Left lung (tissue), 10 donors: ENCODE results near the gene PYGO1. TPM values are rescaled to one million over a fixed set of nuclear protein-coding genes. Genes with fewer than 3 reads are reported as not detected.
"Not testable (repeated sequence)": the region's sequence is repeated elsewhere in the genome, so short reads cannot be mapped to it uniquely, and the experiment has no call there.

Source experiments
- ATAC-seq: fragments of 200-7000 bp; cut with Tn5 transposase; one replicate; pipeline ENCODE4 v1.9.1; 2020; ENCODE audit warnings: moderate library complexity
- DNase-seq, 4 donors: peaks; one replicate each; pipeline ENCODE4 v3.0.0-alpha.2; 2013 to 2020
- H3K27ac ChIP-seq, 2 donors: fragments of 200-600 bp; sonication (generic) in 1 of 2; one replicate each; pipeline versions ENCODE4 v1.5.0 to v1.8.0; 2020 to 2021
- H3K27me3 ChIP-seq, 2 donors: fragments of 200-600 bp; sonication (generic) in 1 of 2; one replicate each; pipeline versions ENCODE4 v1.5.0 to v1.8.0; 2020 to 2021
- H3K36me3 ChIP-seq, 2 donors: fragments of 200-600 bp; sonication (generic) in 1 of 2; one replicate each; pipeline versions ENCODE4 v1.5.0 to v1.8.0; 2020 to 2021
- H3K4me1 ChIP-seq, 2 donors: fragments of 200-600 bp; one replicate each; pipeline ENCODE4 v1.8.0; 2021
- H3K4me3 ChIP-seq, 2 donors: fragments of 200-600 bp; sonication (generic) in 1 of 2; one replicate each; pipeline versions ENCODE4 v1.5.0 to v1.8.0; 2020 to 2021; ENCODE audit warnings: mild to moderate bottlenecking in 1 of 2
- H3K9me3 ChIP-seq, 2 donors: fragments of 200-600 bp; sonication (generic) in 1 of 2; one replicate each; pipeline versions ENCODE4 v1.5.0 to v1.8.0; 2020 to 2021
- CTCF ChIP-seq, 2 donors: fragments of 200-600 bp; sonication (generic) in 1 of 2; IDR thresholded peaks; one replicate each; pipeline versions ENCODE4 v1.5.0 to v1.8.0; 2021; ENCODE audit warnings: antibody characterized with exemption in 2 of 2
- intact Hi-C, 2 donors: fragments of 100-400 bp; cut with DNase I; formaldehyde crosslinking; loops; one replicate each; pipeline versions ENCODE4 v1.11.2 to v1.14.2; 2022
- polyA plus RNA-seq, 6 donors: library from polyadenylated mRNA; unstranded; fragments of 120-200 nt; gene quantifications; one replicate each; pipeline ENCODE4 v1.2.1, GENCODE V29; 2013; ENCODE audit not compliant: insufficient read length in 6 of 6
- total RNA-seq, 2 donors: library from RNA; stranded (reverse); fragmentation: NEBNext Ultra II Directional; extraction: Animal tissue kit (Norgen Biotek cat#: 25700); gene quantifications; one replicate each; pipeline ENCODE4 v1.2.1, GENCODE V29; 2021
- donor health status: DM: no; HTN: yes; CAD: no.
- donor health status: DM: no; HTN: no; CAD: no.

The PYGO1 gene
- total and polyA plus RNA-seq, 8 donors = 10.4 to 22.3 (median 18.7) TPM

GRCh38 chr15:55615445-55615844, 27.3 kb upstream of the PYGO1 start:
- Histone ChIP-seq H3K27me3 (no peaks in the 10 kb centered on the region), H3K27ac (no peak overlapping the region), H3K36me3 (no peaks in the 10 kb centered on the region), H3K4me3 (no peak overlapping the region), H3K9me3 (no peaks in the 10 kb centered on the region), H3K4me1 (no peaks in the 10 kb centered on the region)
- TF ChIP-seq CTCF (IDR thresholded peaks at IDR 0.05) = no peak
- intact Hi-C loops = no loop called here
- DNase-seq (no peak), ATAC-seq (no peak)

DNA sequence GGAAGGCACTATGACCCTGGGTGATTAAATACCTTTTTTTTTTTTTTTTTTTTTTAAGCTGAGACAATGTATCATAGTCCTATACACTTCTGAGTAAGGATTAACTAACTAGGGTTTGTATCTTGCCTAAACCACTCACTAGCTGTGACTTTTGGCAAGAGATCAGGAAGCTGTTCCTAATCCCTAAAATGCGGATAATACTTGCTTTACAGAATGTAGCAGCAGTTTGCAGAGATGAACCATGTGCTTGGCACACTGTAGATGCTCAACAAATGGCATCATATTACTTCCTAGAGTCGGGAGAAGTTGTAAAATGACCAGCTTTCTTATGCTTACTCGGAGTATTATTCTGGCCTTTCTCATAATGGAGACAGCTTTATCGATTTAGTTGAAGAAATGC, 25.6 kb upstream of the PYGO1 start:
- intact Hi-C loops = no loop called here
- Histone ChIP-seq H3K27me3 (no peaks in the 10 kb centered on the region), H3K4me3 (no peak overlapping the region), H3K36me3 (no peaks in the 10 kb centered on the region), H3K27ac (no peak overlapping the region), H3K4me1 (no peaks in the 10 kb centered on the region), H3K9me3 (no peaks in the 10 kb centered on the region)
- DNase-seq (no peak), ATAC-seq (no peak)
- no peak for TF ChIP-seq CTCF (IDR thresholded peaks at IDR 0.05)

- Histone ChIP-seq H3K4me1 (no peaks in the 10 kb centered on the region), H3K27me3 (no peaks in the 10 kb centered on the region), H3K27ac (no peak overlapping the region), H3K36me3 (no peaks in the 10 kb centered on the region), H3K4me3 (no peak overlapping the region), H3K9me3 (peaks cover 0 to 10% of the 10 kb centered on the region in 2 donors)
- DNase-seq (no peak), ATAC-seq (no peak)
- intact Hi-C loops = no loop called here
- TF ChIP-seq CTCF (IDR thresholded peaks at IDR 0.05) = no peak
Measured at GRCh38 chr15:55606214-55606613, 18.1 kb upstream of the PYGO1 start.

DNA sequence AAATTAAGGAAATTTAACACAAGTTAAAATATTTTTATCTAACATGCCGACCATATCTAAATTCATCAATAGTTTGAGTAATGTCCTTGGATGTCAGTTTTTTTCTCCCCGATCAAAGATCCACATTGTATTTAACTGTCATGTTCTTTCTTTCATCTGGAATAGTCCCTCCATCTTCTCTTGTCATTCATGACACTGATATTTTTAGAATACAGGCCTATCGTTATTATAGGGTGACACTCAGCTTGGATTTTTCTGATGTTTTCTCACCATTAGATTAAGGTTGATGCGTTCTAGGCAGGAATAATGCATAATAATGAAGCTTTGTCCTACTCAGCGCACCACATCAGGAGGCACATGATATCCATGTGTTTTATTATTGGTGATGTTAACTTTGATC, 13.2 kb upstream of the PYGO1 start:
- Histone ChIP-seq H3K9me3 (peaks cover 0 to 7% of the 10 kb centered on the region in 2 donors), H3K36me3 (no peaks in the 10 kb centered on the region), H3K27me3 (no peaks in the 10 kb centered on the region), H3K4me3 (no peak overlapping the region), H3K27ac (no peak overlapping the region), H3K4me1 (no peaks in the 10 kb centered on the region)
- DNase-seq (no peak), ATAC-seq (no peak)
- no peak for TF ChIP-seq CTCF (IDR thresholded peaks at IDR 0.05)
- intact Hi-C loops = no loop called here

DNA sequence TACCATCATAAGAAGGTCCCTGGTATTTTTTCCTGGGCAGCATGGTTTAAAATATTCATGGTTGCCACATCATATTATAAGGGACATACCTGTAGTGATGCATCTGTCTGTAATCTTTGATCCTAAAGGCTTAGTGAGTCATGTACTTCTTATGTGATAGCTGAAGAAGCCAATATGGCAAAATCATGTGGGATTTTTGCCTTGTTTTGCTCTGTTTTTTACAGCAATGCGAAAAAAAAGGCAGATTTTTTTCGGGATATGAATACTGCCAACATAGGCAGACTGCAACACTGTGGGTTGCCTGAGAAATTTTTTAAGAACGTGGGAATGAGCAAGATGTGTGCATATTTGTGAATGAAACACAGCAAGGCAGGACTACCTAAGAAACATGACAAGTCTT, 11.3 kb upstream of the PYGO1 start:
- Histone ChIP-seq H3K36me3 (no peaks in the 10 kb centered on the region), H3K27ac (no peak overlapping the region), H3K27me3 (no peaks in the 10 kb centered on the region), H3K9me3 (no peaks in the 10 kb centered on the region), H3K4me1 (no peaks in the 10 kb centered on the region), H3K4me3 (no peak overlapping the region)
- intact Hi-C loops = no loop called here
- DNase-seq (no peak), ATAC-seq (no peak)
- TF ChIP-seq CTCF (IDR thresholded peaks at IDR 0.05) = no peak

GRCh38 chr15:55593019-55593418, 4.9 kb upstream of the PYGO1 start:
- H3K27ac ChIP-seq, H3K4me1 ChIP-seq, DNase-seq, ATAC-seq, intact Hi-C loops, H3K9me3 ChIP-seq, H3K36me3 ChIP-seq, H3K4me3 ChIP-seq: not testable (repeated sequence)
- H3K27me3 ChIP-seq = peaks cover 0 to 30% of the 10 kb centered on the region in 2 donors
